Mesendoderm (in vitro differentiated cells): ENCODE results near the gene DPY19L3.
"Not testable (repeated sequence)": the region's sequence is repeated elsewhere in the genome, so short reads cannot be mapped to it uniquely, and the experiment has no call there.

Experiments
- DNase-seq: peaks from one replicate; pipeline ENCODE4 v3.0.0; 2013
- H2AK5ac ChIP-seq: 2 replicates; pipeline ENCODE4 v1.6.1; 2013; ENCODE audit warnings: low read length, inconsistent platforms
- H2BK120ac ChIP-seq: 2 replicates; pipeline ENCODE4 v1.6.1; 2013; ENCODE audit warnings: low read depth, mild to moderate bottlenecking, low read length, moderate library complexity, mixed read lengths
- H2BK15ac ChIP-seq: replicated peaks from 2 replicates; pipeline ENCODE4 v1.6.1; 2013; ENCODE audit warnings: low read depth, mild to moderate bottlenecking, moderate library complexity
- H2BK5ac ChIP-seq: 2 replicates; pipeline ENCODE4 v1.6.1; 2013; ENCODE audit warnings: low read length, inconsistent platforms
- H3K18ac ChIP-seq: 2 replicates; pipeline ENCODE4 v1.6.1; 2013; ENCODE audit warnings: mild to moderate bottlenecking, low read length, mixed read lengths
- H3K23ac ChIP-seq: one replicate; pipeline ENCODE4 v1.6.1; 2013; ENCODE audit warnings: low read length
- H3K27ac ChIP-seq: 2 replicates; pipeline ENCODE4 v1.5.1; 2013; ENCODE audit warnings: low read depth, mild to moderate bottlenecking, inconsistent platforms, low read length, moderate library complexity
- H3K27me3 ChIP-seq: 2 replicates; pipeline ENCODE4 v1.6.1; 2013; ENCODE audit warnings: low read length, control low read depth, mild to moderate bottlenecking, inconsistent platforms; ENCODE audit not compliant: insufficient read depth, poor library complexity
- H3K36me3 ChIP-seq: 2 replicates; pipeline ENCODE4 v1.6.1; 2013; ENCODE audit warnings: low read length, inconsistent platforms; ENCODE audit not compliant: control insufficient read depth, insufficient read depth
- H3K4ac ChIP-seq: one replicate; pipeline ENCODE4 v1.6.1; 2013; ENCODE audit warnings: low read depth, mild to moderate bottlenecking, low read length, moderate library complexity
- H3K4me1 ChIP-seq: 2 replicates; pipeline ENCODE4 v1.6.1; 2013; ENCODE audit warnings: low read depth, low read length, inconsistent platforms; ENCODE audit not compliant: control insufficient read depth
- H3K4me2 ChIP-seq: 2 replicates; pipeline ENCODE4 v1.6.1; 2013; ENCODE audit warnings: low read length
- H3K4me3 ChIP-seq: 2 replicates; pipeline ENCODE4 v1.5.1; 2013; ENCODE audit warnings: mild to moderate bottlenecking, low read length
- H3K56ac ChIP-seq: one replicate; pipeline ENCODE4 v1.6.1; 2013; ENCODE audit warnings: low read length
- H3K79me1 ChIP-seq: 2 replicates; pipeline ENCODE4 v1.6.1; 2013; ENCODE audit warnings: low read length, inconsistent platforms
- H3K79me2 ChIP-seq: 2 replicates; pipeline ENCODE4 v1.6.1; 2013; ENCODE audit warnings: mild to moderate bottlenecking, low read length; ENCODE audit not compliant: control insufficient read depth, insufficient read depth
- H3K9ac ChIP-seq: 2 replicates; pipeline ENCODE4 v1.6.1; 2013; ENCODE audit warnings: low read length, inconsistent platforms
- H4K5ac ChIP-seq: one replicate; pipeline ENCODE4 v1.6.1; 2013; ENCODE audit warnings: low read length
- H4K8ac ChIP-seq: one replicate; pipeline ENCODE4 v1.6.1; 2013; ENCODE audit warnings: low read depth, mild to moderate bottlenecking, control low read depth, low read length, moderate library complexity
- WGBS: extraction: QIAGEN DNeasy Blood & Tissue Kit; methylation state at CpG from one replicate; pipeline ENCODE4 v1.1.7; 2013; ENCODE audit warnings: low lambda C conversion rate, missing lambda C conversion rate; ENCODE audit not compliant: insufficient coverage; ENCODE audit errors: extremely low coverage; 5-methylcytosine and 5-hydroxymethylcytosine counted together

The DPY19L3 gene

DNA sequence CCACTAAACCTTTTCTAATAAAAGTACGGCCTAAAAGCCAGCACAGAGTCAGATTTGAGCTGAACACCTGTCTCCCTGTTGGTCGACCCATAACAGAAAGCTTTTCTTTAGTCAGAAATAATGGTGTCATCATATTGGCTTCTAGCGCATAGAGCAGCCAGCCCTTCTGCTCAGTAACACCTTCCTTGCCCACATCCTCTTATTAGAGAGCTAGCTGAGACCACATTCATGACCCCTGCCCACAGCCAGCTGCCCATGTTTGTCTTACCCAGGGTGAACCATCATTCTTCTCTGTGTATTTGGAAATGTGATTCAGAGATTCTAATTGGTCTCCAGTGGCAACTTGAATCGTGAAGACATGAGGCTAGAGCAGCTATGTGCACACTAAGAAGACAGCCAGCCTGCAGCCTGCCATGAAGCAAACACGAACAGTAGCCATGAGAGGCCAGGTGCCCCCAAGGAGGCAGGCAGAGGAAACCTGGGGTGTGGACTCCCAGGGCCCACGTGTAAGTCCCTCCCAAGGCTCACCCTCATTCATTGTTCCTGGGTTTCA is 93.2 kb downstream of the DPY19L3 start:
- Histone ChIP-seq H4K8ac (no peak overlapping the region), H3K4me2 (no peak overlapping the region), H3K4me1 (no peaks in the 10 kb centered on the region), H4K5ac (no peak overlapping the region), H3K79me1 (no peaks in the 10 kb centered on the region), H3K36me3 (no peaks in the 10 kb centered on the region), H2BK5ac (no peak overlapping the region), H3K9ac (no peak overlapping the region), H3K18ac (no peak overlapping the region), H3K56ac (no peak overlapping the region), H3K4me3 (no peak overlapping the region), H3K27me3 (no peaks in the 10 kb centered on the region), H3K4ac (no peak overlapping the region), H3K27ac (no peak overlapping the region), H2AK5ac (no peak overlapping the region), H3K79me2 (no peaks in the 10 kb centered on the region), H3K23ac (no peak overlapping the region), H2BK15ac (no peak overlapping the region), H2BK120ac (no peak overlapping the region)
- no peak for DNase-seq
- WGBS, result no CpG with 5 or more reads among the region's 6 CpGs

DNA sequence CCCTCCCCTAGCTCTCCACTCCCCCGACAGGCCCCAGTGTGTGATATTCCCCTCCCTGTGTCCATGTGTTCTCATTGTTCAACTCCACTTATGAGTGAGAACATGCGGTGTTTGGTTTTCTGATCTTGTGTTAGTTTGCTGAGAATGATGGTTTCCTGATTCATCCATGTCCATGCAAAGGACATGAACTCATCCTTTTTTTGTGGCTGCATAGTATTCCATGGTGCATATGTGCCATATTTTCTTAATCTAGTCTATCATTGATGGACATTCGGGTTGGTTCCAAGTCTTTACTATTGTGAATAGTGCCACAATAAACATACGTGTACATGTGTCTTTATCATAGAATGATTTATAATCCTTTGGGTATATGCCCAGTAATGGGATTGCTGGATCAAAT is 106.9 kb downstream of the DPY19L3 start:
- H2BK15ac ChIP-seq, H3K36me3 ChIP-seq, H2BK120ac ChIP-seq, H3K4me3 ChIP-seq, H3K23ac ChIP-seq, H3K18ac ChIP-seq, H2BK5ac ChIP-seq, H3K27me3 ChIP-seq, H3K4me1 ChIP-seq, H3K4ac ChIP-seq, H3K79me1 ChIP-seq, H3K56ac ChIP-seq, H4K8ac ChIP-seq, H4K5ac ChIP-seq, DNase-seq, H3K27ac ChIP-seq, H3K4me2 ChIP-seq, H3K9ac ChIP-seq, H2AK5ac ChIP-seq, H3K79me2 ChIP-seq: not testable (repeated sequence)
- no CpG with 5 or more reads among the region's 4 CpGs for WGBS

DNA sequence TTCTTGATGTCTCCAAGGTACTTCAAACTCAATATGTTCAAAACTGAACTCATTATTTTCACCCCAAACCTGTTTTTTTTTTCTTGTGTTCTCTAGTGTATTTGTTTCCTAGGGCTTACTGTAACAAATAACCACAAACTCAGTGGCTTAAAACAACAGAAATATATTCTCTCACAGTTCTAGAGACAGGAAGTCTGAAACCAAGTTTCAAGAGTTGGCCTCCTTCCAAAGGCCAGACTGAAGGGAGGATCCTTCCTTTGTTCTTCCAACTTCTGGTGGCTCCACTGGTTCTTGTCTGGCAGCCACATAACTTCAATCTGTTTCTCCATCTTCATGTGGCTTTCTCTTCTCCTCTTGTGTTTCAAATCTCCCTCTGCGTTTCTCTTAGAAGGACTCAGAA is 113.5 kb downstream of the DPY19L3 start:
- H2AK5ac ChIP-seq, result no peak overlapping the region
- H3K9ac ChIP-seq, result no peak overlapping the region
- H3K36me3 ChIP-seq, result no peaks in the 10 kb centered on the region
- DNase-seq, result no peak
- H3K23ac ChIP-seq, result no peak overlapping the region
- H3K79me1 ChIP-seq, result no peaks in the 10 kb centered on the region
- H2BK15ac ChIP-seq, result no peak overlapping the region
- no CpG with 5 or more reads among the region's 1 CpG for WGBS
- no peak overlapping the region for H4K5ac ChIP-seq
- H2BK5ac ChIP-seq, result no peak overlapping the region
- no peak overlapping the region for H3K4me2 ChIP-seq
- no peak overlapping the region for H3K18ac ChIP-seq
- H3K4me3 ChIP-seq, result no peak overlapping the region
- H3K27ac ChIP-seq, result no peak overlapping the region
- no peaks in the 10 kb centered on the region for H3K27me3 ChIP-seq
- no peaks in the 10 kb centered on the region for H3K79me2 ChIP-seq
- H4K8ac ChIP-seq, result no peak overlapping the region
- no peak overlapping the region for H3K4ac ChIP-seq
- H3K4me1 ChIP-seq, result no peaks in the 10 kb centered on the region
- H2BK120ac ChIP-seq, result no peak overlapping the region
- no peak overlapping the region for H3K56ac ChIP-seq

DNA sequence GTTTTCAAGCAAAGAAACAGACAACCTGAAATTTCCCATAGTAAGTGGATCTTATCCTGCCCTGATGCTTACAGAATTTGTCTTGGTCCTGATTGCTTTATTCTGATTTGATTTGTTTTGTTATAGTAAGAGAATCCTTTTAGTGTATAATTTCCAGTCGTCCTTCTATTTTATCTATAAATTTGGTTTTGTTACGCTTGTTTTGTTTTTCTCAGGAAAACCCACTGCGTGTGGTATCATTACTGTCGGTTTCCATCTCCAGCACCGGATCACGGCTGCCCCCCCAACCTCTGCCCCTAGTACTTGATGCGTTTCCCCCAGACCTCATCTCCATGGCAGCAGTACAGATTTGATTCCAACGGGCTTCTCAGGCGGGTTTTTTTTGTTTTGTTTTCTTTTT is 117.4 kb downstream of the DPY19L3 start:
- no peak overlapping the region for H2BK120ac ChIP-seq
- no peak overlapping the region for H2BK5ac ChIP-seq

DNA sequence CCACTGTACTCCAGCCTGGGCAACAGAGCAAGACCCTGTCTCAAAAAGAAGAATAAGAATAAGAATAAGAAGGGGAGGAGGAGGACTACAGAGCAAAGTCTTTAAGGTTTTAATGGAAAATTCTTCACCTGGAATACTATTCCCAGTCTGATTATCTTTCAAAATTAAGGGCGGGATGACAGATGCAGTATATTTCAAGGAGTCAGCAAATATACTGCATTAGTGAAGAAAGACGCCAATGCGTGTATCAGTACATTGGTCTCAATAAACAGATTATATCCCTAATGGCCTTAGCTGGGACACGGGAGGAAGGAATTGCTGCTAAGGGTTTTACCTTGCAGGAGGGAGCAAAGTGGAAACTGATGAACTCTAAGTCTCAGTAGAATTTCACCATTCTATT is 121.3 kb downstream of the DPY19L3 start:
- Histone ChIP-seq H2AK5ac (no peak overlapping the region), H3K27me3 (no peaks in the 10 kb centered on the region), H3K18ac (no peak overlapping the region), H3K56ac (no peak overlapping the region), H3K4me3 (no peak overlapping the region), H3K9ac (no peak overlapping the region), H3K4me1 (no peaks in the 10 kb centered on the region), H4K8ac (no peak overlapping the region), H3K79me2 (no peaks in the 10 kb centered on the region), H3K4ac (no peak overlapping the region), H3K27ac (no peak overlapping the region), H2BK15ac (no peak overlapping the region), H3K79me1 (no peaks in the 10 kb centered on the region), H2BK5ac (no peak overlapping the region), H4K5ac (no peak overlapping the region), H3K23ac (no peak overlapping the region), H3K4me2 (no peak overlapping the region), H3K36me3 (no peaks in the 10 kb centered on the region), H2BK120ac (no peak overlapping the region)
- DNase-seq, result no peak
- WGBS, result no CpG with 5 or more reads among the region's 4 CpGs

More for the DNA sequence above, 117.4 kb downstream of the DPY19L3 start:
- no peak overlapping the region for H4K5ac ChIP-seq
- H3K4me2 ChIP-seq, result no peak overlapping the region
- H3K23ac ChIP-seq, result no peak overlapping the region
- no peak overlapping the region for H3K4ac ChIP-seq
- no peak overlapping the region for H3K9ac ChIP-seq
- no peaks in the 10 kb centered on the region for H3K79me1 ChIP-seq
- no peak overlapping the region for H3K4me3 ChIP-seq
- H4K8ac ChIP-seq, result no peak overlapping the region
- DNase-seq, result no peak
- H2BK15ac ChIP-seq, result no peak overlapping the region
- no CpG with 5 or more reads among the region's 9 CpGs for WGBS
- H3K56ac ChIP-seq, result no peak overlapping the region
- H3K36me3 ChIP-seq, result no peaks in the 10 kb centered on the region
- H3K79me2 ChIP-seq, result no peaks in the 10 kb centered on the region
- no peaks in the 10 kb centered on the region for H3K4me1 ChIP-seq
- H3K27me3 ChIP-seq, result no peaks in the 10 kb centered on the region
- no peak overlapping the region for H3K27ac ChIP-seq
- H2AK5ac ChIP-seq, result no peak overlapping the region
- H3K18ac ChIP-seq, result no peak overlapping the region

DNA sequence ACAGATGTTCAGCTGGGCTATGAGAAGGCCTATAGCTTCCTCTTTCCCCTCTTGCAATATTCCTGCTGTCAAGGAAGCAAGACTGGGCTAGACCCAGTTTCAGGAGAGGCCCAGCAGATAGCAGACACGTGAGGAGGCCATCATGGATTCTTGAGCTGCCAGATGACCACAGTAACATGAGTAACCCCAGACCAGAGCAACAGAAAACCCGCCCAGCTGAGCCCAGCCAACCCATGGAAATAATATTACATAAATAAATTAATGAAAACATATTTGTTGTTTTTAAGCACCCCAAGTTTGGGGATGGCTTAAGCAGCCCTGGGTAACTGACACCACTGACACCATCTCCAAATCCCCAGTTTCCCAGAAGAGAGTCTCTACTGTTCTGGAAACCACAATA is 125.2 kb downstream of the DPY19L3 start:
- DNase-seq, result no peak
- Histone ChIP-seq H3K4me1 (no peaks in the 10 kb centered on the region), H3K27me3 (no peaks in the 10 kb centered on the region), H2BK5ac (no peak overlapping the region), H2BK15ac (no peak overlapping the region), H3K9ac (no peak overlapping the region), H3K4me2 (no peak overlapping the region), H4K8ac (no peak overlapping the region), H3K56ac (no peak overlapping the region), H3K27ac (no peak overlapping the region), H3K4ac (no peak overlapping the region), H3K23ac (no peak overlapping the region), H3K79me1 (no peaks in the 10 kb centered on the region), H2AK5ac (no peak overlapping the region), H3K79me2 (no peaks in the 10 kb centered on the region), H3K36me3 (no peaks in the 10 kb centered on the region), H4K5ac (no peak overlapping the region), H3K18ac (no peak overlapping the region), H3K4me3 (no peak overlapping the region), H2BK120ac (no peak overlapping the region)
- no CpG with 5 or more reads among the region's 2 CpGs for WGBS
